HG02885 (cell line): ENCODE results near the gene SMIM7.
"Not testable (repeated sequence)": the region's sequence is repeated elsewhere in the genome, so short reads cannot be mapped to it uniquely, and the experiment has no call there.

Experiments
- ATAC-seq: cut with Tn5 transposase; IDR thresholded peaks from one replicate; pipeline ENCODE4 v1.9.1; 2021; ENCODE audit warnings: mild to moderate bottlenecking; ENCODE audit not compliant: unreplicated experiment, poor library complexity

Gene SMIM7

DNA sequence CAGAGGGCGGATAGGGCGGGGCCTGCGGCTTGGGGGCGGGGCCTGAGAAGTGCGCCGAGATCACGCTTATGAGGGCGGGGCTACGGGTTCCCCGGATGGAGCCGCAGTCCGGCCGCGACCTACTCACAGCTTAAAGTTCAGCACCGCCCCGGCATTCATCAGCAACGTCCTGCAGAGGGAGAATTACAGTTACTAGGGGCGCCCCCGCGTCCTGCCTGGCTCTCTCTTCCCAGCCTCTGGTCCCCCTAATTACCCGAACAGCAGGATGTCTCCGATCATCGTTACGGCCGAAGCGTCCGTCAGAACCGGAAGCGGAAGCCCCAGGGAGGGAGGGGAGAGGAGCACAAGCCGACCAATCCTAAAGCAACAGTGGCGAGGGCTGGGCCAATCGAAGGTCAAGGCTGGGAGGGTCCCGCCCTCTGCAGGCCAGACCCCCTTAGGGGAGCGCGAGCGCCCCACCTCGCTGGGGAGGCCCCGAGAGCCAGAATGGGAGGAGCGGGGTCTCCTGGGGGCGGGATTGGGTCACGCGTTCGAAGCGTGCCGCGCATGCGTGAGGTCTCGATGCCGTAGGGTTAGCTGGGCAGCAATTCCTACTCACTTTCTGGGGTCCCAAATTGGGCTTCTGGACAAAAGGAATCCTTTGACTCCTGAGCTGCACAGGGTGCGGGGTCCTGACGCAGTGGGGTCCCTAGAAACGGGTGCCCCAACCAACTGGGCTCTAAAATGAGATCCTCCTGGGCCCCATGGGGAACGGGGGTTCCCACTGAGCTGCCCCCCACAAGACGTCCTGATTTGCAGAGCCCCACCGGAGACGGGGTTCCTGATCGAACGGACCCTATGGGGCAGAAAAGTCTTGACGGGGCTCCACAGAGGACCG is at the start of gene SMIM7:
Gene SMIM7 (minus strand): TSS at position 313 of the 877 bp plus-strand sequence. CDS start 34 bp downstream, at position 279.
- peak; percentile 91 for ATAC-seq

DNA sequence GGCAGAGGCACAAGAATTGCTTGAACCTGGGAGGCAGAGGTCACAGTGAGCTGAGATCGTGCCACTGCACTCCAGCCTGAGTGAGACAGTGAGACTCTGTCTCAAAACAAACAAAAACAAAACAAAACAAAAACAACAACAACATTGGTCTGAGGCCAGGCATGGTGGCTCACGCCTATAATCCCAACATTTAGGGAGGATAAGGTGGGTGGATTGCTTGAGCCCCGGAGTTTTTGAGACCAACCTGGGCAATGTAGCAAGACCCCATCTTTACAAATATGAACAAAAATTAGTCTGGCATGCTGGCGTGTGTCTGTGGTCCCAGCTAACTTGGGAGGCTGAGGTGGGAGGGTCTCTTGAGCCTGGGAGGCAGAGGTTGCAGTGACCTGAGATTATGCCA is 43.7 kb upstream of the SMIM7 start:
- no peak for ATAC-seq

DNA sequence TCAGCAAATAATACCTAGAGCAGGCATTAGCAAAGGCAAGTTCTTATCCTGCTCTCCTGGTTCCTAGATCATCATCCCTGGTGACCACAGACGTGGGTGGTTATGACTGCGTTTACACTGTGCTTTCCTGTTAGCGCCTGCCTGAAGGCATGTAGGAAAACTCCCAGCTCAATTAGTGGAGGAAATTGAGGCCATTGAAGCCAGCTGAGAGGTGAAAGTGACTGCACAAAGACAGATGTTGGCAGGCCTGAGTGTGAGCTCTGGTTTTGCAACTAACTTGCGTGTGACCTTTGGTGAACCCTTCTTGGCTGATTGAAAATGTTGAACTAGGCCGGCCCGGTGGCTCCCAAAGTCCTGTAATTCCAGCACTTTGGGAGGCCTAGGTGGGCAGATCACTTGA is 42.2 kb upstream of the SMIM7 start:
- no peak for ATAC-seq

DNA sequence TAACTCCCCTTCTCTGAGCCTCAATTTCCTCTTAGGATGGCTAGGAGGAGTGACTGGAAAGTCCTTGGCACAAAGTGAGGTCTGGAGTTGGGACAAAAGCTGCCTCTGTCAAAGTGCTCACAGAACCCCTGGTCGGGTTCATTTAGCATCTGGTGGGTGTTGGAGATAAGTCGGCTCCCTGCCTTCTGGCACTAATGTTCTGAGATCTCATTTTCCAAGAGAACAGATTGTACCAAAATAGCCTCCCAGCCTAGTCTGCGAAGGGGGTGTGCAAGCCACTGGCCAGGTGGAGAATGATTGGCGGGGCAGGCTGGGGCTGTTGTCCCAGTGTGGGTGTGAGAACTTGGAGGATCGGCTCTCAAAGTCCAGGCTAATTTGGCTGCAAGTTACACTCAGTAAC is 39.0 kb upstream of the SMIM7 start:
- ATAC-seq, result no peak

DNA sequence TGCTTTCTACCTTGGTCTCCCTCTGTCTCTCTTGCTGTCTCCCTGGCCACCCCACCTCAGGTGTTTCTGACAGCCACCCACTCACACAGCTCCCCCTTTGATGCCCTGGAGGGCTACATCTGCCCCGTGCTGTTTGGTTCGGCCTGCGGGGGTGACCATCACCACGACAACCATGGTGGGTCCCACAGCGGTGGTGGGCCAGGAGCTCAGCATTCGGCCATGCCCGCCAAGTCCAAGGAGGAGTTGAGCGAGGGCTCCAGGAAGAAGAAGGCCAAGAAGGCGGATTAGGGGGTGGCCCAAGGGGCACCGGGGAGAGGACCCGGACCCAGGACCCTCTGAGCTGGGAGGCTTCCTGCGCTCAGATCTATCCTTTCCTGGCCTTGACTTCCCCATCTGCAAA is 28.1 kb upstream of the SMIM7 start:
- no peak for ATAC-seq

DNA sequence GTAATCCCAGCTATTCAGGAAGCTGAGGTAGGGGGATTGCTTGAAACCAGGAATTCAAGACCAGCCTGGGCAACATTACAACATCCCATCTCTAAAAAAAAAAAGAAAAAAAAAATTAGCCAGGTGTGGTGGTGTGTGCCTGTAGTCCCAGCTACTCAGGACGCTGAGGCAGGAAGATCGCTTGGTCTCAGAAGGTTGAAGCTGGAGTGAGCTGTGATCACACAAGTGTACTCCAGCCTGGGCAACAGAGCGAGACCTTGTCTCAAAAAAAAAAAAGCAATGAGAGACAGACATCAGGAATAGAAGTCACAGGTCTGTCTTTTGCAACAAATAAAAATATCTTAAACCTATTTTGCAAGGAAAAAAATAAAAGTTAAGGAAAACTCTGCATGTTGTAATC is 24.3 kb upstream of the SMIM7 start:
- no peak for ATAC-seq

DNA sequence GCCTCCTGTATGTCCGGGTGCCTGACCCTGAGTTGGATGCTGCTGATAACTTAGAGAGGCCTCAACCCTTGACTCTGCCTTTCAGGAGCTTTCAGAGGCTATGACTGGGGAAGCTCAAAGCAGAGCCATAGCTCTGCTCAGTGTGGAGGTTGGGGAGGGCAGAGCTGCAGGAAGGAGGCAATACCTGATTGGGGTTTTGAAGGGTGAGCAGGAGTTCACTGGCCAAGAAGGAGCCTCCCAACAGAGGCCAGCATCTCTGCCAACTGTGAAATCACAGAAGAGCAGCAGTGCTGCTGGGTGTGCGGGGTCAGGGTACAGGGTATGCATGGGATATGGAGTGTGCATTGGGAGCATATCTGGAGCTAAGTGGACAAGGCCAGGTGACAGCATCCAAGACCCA is 22.6 kb upstream of the SMIM7 start:
- no peak for ATAC-seq

DNA sequence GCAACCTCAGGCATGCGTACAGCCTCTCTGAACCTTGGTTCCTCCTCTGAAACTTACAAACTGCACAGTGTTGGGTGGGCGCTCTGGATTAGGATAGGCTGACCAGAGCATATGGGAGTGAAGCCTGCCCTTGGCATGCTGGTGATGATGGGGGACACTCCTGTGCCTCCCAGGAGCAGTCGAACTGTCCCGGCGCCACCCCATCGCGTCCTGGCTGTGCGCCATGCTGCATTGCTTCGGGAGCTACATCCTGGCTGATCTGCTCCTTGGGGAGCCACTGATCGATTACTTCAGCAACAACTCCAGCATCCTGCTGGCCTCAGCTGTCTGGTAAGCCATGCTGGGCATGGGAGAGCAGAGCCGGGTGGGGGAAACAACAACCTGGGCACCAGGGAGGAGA is 19.9 kb upstream of the SMIM7 start:
- no peak for ATAC-seq

DNA sequence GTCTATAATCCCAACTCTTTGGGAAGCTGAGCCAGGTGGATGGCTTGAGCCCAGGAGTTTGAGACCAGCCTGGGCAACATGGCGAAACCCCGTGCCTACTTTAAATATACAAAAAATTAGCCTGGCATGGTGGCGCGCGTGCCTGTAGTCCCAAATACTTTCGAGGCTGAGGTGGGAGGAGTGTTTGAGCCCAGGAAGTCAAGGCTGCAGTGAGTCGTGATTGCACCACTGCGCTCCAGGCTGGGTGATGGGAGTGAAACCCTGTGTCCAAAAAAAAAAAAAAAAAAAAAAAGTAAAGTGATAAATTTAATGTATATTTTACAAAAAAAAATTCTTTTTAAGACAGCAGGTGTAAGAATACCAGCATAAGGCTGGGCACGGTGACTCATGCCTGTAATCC is 18.6 kb upstream of the SMIM7 start:
- no peak for ATAC-seq

DNA sequence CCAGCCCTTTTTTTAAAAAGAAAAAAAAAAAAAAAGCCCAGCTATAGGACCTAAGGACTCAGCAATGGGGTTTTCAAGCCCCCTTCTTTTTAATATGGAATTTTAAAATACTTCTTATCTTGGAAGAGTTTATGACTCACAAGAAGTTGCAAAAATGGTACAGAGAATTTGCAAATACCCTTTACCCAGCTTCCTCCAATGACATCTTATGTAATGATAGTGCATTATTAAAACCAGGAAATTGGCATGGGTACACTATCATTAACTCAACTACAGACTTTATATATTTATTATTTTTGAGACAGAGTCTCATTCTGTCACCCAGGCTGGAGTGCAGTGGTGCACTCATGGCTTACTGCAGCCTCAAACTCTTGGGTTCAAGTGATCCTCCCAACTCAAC is 17.1 kb upstream of the SMIM7 start:
- ATAC-seq, result no peak

DNA sequence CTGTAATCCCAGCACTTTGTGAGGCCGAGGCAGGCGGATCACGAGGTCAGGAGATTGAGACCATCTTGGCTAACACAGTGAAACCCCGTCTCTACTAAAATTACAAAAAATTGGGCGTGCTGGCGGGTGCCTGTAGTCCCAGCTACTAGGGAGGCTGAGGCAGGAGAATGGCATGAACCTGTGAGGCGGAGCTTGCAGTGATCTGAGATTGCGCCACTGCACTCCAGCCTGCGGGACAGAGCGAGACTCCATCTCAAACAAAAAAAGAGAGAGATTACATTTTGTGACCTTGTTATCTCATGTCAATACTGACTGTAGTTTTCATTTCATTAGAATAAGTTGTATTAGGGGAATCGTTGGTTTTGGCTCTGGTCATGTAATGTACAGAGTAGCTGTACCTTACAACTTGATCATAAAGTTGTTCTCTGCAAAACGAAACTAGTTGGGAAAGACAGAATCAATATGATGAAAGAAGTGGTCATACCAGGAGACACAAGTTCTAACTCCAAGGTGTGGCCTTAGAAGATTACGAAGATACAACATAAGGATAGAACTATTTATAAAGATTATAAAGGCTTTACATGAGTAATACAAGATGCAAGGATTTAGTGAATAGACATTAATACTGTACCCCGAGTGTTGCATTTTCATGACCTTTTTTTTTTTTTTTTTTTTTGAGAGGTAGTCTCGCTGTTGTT is 16.3 kb upstream of the SMIM7 start:
- ATAC-seq, result no peak

DNA sequence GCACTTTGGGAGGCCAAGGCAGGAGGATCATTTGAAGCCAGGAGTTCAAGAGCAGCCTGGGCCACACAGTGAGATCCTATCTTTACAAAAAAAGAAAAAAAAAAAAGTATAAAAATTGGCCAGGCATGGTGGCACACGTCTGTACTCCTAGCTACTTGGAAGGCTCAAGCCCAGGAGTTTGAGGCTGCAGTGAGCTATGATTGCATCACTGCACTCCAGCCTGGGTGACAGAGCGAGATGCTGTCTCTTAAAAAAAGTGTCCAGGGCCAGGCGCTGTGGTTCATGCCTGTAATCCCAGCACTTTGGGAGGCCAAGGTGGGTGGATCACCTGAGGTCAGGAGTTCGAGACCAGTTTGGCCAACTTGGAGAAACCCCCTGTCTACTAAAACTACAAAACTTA is 13.9 kb upstream of the SMIM7 start:
- not testable (repeated sequence) for ATAC-seq

DNA sequence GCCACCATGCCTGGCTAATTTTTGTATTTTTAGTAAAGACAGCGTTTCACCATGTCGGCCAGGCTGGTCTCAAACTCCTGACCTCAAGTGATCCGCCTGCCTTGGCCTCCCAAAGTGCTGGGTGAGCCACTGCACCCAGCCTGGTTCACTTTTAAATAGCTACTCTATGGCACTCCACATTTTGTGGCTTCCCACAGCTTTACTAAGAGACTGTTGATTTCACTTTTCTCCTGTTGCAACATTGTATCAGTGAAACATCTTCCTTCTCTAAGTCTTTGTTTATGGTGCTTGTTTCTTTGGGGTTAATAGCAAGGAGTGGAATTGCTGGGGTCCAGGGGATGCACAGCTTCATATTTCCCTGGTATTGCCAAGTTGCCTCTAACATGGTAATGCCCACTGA is 13.3 kb upstream of the SMIM7 start:
- ATAC-seq, result no peak

DNA sequence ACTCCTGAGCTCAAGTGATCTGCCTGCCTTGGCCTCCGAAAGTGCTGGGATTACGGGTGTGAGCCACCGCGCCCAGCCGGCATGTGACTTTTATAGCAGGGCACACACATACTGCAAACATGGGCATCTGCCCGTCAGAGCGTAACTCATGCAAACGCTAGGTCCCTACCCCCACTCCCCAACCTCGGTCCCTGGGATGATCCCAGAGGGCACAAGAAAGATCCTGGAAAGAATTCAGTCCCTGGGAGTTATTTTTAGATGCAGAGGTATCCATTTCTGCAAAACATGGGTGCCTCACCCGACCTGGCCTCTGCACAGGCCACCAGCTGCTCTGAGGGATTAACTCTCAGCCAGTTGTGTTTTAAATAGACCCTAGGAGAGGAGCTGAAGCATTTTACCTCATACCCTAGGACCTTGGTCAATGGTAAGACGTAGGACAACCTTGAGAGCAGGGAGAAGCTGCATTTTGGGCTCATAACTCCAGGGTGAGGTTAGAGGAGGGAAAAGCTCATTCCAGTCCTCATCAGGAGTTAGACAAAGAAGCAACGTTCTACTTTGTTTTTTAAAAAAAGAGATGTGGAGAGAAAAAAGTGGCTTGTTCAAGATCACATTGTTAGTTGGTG is 11.8 kb upstream of the SMIM7 start:
- no peak for ATAC-seq

DNA sequence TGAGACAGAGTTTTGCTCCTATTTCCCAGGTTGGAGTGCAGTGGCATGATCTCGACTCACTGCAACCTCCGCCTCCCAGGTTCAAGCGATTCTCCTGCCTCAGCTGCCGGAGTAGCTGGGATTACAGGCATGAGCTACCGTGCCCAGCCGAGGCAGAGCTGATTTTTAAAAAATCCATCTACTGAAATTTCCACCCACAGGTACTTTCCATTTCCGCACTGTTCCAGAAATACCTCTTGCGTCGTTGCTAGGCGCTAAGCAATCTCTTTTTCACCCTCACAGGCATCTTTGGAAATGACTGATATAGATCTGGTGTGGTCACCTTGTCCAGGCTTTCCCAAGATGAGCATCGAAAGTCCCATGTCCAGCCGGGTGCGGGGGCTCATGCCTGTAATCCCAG is 10.3 kb upstream of the SMIM7 start:
- no peak for ATAC-seq

DNA sequence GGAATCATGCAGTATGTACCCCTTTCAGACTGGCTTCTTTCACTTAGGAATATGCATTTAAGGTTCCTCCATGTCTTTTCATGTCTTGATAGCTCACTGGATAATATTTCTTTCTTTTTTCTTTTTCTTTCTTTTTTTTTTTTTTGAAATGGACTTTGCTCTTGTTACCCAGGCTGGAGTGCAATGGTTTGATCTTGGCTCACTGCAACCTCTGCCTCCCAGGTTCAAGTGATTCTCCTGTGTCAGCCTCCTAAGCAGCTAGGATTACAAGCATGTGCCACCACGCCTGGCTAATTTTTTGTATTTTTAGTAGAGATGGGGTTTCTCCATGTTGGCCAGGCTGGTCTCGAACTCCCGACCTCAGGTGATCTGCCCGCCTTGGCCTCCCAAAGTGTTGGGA is 8.8 kb upstream of the SMIM7 start:
- not testable (repeated sequence) for ATAC-seq

DNA sequence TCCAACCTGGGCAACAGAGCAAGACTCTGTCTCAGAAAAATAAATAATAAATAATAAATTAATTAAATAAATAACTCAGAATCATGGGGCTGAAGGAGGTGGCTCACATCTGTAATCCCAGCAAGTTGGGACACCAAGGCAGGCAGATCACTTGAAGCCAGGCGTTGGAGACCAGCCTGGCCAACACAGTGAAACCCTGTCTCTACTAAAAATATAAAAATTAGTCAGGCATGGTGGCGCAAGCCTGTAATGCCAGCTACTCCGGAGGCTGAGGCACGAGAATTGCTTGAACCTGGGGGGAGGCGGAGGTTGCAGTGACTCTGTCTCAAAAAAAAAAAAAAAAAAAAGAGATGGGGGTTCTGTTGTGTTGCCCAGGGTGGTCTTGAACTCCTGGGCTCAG is 8.2 kb upstream of the SMIM7 start:
- no peak for ATAC-seq

DNA sequence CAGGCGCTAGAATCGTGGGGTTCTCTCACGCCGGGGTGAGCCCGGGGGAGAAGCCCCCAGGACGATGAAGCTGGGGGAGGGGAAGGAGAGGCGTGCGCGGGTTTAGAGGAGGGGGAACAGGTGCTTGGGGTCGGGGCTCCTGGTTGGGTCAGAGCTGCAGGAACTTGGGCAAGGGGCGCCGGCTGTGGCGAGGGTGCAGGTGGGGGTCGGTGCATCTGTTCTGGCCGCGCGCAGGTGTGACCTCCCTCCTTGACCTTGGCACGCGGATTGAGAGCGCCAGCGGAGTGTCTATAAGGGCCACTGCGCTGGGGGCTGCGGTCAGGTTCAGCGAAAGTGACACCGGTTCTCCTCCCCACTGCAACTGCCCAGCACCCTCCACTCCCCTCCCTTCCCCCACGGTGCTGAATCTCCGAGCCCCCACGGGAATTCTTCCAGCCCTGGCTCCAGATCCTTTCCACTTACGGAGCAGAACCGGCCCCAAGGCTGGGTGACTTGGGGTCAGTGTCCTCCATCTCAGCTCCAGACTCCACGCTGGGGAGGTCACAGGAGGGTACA is 1.6 kb upstream of the SMIM7 start:
- ATAC-seq, result peak; percentile 20

DNA sequence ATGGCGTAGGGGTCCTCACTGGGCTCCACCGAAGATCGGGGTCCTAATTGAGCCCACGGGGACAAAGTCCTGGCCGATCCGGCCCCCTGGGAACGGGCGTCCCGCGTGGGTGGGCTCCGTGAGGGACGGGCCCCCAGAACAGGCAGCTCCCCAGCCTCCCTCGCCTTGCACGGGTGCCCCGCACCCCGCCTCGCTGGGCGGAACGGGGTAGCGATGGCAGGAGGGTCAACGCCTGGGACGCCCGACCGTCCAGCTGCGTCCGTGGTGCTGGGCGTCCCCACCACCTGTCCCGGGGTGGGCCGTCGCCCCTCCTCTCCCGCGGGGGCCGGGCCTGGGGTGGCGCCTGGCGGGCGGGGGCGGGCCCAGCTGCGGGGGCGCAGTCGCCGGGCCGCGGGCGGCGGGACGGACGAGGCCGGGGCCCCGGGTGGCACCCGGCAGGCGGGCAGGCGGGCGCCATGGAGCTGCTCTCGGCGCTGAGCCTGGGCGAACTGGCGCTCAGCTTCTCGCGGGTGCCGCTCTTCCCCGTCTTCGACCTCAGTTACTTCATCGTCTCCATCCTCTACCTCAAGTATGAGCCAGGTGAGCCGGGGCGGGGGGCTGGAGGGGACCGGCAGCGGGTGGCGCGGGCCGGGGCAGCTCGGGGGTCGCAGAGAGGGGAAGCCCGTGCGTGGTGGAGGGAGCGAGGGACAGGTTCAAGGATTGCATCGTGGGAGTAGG is 977 bp upstream of the SMIM7 start, which contains the start of gene TMEM38A:
Gene TMEM38A (plus strand): TSS at position 377 of the 717 bp plus-strand sequence. CDS start 79 bp downstream, at position 456.
- ATAC-seq, result peak; percentile 32

DNA sequence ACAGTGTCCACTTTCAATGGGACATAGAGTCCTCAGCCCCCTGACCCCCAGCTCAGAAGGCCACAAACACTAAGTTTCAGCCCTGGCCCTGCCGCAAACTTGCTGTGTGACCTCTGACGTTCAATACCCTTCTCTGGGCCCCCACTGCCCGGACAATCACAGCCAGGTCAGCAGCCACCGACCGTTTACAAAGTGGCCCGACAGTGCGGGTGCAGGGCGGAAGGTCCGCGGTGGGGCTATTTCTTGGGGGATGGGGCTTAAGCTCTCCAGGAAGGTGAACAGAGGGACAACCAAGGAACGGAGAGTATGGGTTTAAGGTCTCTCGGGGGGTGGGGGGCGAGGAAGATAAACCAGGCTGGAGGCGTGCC is 496 bp downstream of the SMIM7 start:
- no peak for ATAC-seq
